ENCODE results near the gene ITPK1.
A peak's percentile ranks its signal among the peaks of the same experiment; 100 is the strongest.

Gene ITPK1

DNA sequence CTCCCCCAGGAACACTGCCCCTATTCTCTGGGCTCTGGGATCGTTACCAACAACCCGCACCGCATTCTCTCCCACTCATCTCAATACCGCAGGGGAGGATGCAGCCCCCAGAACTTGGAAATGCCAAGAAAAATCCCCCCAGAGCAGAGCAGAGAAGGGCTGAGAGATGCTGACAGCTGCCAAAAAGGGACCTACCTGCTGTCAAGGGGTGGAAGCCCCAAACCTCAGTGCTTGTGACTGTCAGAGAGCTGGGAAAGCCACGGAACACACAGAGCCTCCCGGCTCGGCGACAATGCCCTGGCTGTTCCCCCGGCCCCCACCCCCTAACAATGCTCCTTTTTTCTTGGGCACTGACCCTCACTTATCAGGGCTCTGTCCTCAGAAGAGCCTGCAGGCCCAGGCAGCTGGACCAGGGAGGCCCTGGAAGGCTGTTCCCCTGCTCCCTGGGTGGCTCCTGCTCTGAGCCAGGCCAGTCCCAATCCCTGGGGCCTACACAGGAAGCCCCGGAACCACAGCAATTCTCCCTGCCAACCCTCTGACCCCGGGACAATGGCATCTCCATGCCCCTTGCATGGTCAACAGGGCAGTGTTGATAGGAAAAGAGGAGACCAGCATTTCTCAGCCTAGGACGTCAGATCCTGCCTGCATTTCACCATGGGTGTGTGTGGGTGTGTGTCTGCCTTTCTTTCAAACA lies 78.9 kb downstream of the ITPK1 start:
- DNase-seq (ENCODE audit: low read depth), result peak; percentile 21
- TF ChIP-seq, protein P1, sequence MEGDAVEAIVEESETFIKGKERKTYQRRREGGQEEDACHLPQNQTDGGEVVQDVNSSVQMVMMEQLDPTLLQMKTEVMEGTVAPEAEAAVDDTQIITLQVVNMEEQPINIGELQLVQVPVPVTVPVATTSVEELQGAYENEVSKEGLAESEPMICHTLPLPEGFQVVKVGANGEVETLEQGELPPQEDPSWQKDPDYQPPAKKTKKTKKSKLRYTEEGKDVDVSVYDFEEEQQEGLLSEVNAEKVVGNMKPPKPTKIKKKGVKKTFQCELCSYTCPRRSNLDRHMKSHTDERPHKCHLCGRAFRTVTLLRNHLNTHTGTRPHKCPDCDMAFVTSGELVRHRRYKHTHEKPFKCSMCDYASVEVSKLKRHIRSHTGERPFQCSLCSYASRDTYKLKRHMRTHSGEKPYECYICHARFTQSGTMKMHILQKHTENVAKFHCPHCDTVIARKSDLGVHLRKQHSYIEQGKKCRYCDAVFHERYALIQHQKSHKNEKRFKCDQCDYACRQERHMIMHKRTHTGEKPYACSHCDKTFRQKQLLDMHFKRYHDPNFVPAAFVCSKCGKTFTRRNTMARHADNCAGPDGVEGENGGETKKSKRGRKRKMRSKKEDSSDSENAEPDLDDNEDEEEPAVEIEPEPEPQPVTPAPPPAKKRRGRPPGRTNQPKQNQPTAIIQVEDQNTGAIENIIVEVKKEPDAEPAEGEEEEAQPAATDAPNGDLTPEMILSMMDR (IDR thresholded peaks at IDR 0.05; ENCODE audit: insufficient read depth, low read depth, low read length, missing control alignments), result no peak
- no peak overlapping the region for H3K4me3 ChIP-seq (ENCODE audit: low read depth, low read length)

DNA sequence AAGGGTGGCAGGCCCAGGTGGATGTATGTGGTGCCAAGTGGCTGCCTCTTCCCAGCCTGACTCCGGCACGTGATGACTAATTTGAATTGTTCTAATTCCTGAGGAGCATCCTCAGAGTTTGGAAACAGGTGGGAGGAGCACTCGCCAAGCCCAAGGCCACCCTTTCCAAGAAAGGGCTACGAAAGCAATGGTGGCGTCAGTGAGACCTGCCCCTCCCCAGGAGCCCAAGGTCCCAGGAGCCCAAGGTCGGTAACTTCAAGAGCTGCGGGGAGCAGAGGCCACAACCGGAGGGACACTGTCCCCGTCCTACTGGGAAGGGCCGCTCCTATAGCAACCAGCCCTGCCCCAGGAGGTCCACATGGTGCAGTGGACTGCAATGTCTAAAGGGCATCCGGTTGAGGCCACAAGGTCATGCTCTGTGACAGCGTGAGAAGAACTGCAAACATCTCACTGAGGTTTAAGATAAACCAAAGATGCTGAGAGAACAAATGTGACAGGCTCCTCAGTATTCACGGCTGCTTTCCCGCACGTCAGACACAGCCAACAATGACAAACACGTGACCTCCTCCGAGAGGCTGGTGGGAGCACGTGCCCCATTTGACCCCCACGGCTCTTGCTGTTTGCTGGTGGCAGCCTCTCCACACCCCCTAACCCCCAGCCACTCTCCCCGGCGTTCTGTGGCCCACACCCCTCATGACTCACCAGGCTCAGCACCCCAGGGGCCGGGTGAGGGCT lies 79.6 kb downstream of the ITPK1 start:
- DNase-seq (ENCODE audit: low read depth), result no peak
- TF ChIP-seq, protein P1 (IDR thresholded peaks at IDR 0.05; ENCODE audit: insufficient read depth, low read depth, low read length, missing control alignments), result no peak
- no peak overlapping the region for H3K4me3 ChIP-seq (ENCODE audit: low read depth, low read length)

DNA sequence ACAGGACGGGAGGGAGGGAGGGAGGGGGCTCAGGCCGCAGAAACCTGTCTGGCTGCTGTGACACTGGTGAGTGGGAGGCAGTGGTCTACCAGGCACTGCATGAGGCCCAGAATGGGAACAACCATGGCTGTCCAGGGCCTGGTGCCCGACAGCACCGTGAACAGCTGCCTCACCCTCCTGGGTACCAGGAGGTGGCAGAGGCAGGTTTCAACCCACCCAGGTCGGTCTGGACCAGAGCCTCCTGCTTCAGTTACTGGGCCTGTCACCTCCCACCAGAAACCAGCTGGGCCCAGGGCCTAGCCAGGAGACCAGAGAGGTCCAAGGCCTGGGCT lies 80.2 kb downstream of the ITPK1 start:
- TF ChIP-seq, protein P1 (IDR thresholded peaks at IDR 0.05; ENCODE audit: insufficient read depth, low read depth, low read length, missing control alignments), result no peak

DNA sequence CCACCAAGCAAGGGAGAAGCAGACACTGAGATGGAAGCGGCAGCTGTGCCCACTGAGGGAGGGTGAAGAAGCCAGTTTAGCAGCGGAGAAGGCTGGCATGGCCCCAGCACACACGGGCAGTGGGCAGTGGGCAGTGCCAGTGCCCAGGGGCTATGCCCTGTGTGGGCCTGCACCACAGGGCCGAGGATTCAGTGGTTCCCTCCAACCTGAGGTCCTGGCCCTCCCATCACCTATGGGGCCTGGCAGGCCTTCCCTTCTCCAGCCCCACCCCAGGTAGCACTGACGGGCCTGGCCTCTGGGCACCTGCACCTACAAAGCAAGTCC lies 81.1 kb downstream of the ITPK1 start:
- no peak overlapping the region for H3K4me3 ChIP-seq (ENCODE audit: low read depth, low read length)
- TF ChIP-seq, protein P1 (IDR thresholded peaks at IDR 0.05; ENCODE audit: insufficient read depth, low read depth, low read length, missing control alignments), result no peak
- DNase-seq (ENCODE audit: low read depth), result no peak

More for the DNA sequence above, 80.2 kb downstream of the ITPK1 start:
- no peak for DNase-seq (ENCODE audit: low read depth)
- H3K4me3 ChIP-seq (ENCODE audit: low read depth, low read length), result no peak overlapping the region

DNA sequence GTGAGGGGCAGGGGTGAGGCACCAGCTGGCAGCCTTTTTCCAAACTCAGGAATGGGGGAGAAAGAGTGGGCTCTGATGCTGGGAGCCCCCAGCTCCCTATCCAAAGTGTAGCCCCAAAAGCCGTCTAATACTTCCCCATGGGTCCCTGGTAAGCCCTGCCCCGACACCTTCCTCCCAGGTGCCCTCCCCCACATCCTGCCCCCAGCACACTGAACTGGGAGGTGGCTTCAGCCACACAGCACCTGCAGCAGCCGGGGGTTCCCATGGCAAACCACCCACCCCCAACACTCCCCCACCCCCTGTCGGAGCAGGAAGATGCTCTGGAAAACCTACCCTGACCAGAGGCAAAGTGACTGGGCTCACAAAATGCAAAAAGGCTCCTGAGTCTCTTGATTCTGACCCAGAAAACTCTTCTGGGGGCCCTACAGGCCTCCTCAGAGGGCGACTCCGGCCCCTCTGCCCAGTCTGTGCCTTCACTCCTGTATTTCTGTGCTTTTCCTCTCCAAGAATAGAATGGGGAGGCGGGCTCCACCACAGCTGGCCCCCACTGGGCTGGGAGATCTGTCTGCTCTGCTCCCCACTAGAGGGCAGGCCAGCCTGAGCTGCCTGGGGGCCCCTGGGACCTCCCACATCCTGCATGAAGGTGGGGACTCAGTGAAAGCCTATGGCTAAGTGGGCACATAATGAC lies 81.6 kb downstream of the ITPK1 start:
- no peak overlapping the region for H3K4me3 ChIP-seq (ENCODE audit: low read depth, low read length)
- DNase-seq (ENCODE audit: low read depth), result peak; percentile 70
- TF ChIP-seq, protein P1 (IDR thresholded peaks at IDR 0.05; ENCODE audit: insufficient read depth, low read depth, low read length, missing control alignments), result peak; percentile 77

DNA sequence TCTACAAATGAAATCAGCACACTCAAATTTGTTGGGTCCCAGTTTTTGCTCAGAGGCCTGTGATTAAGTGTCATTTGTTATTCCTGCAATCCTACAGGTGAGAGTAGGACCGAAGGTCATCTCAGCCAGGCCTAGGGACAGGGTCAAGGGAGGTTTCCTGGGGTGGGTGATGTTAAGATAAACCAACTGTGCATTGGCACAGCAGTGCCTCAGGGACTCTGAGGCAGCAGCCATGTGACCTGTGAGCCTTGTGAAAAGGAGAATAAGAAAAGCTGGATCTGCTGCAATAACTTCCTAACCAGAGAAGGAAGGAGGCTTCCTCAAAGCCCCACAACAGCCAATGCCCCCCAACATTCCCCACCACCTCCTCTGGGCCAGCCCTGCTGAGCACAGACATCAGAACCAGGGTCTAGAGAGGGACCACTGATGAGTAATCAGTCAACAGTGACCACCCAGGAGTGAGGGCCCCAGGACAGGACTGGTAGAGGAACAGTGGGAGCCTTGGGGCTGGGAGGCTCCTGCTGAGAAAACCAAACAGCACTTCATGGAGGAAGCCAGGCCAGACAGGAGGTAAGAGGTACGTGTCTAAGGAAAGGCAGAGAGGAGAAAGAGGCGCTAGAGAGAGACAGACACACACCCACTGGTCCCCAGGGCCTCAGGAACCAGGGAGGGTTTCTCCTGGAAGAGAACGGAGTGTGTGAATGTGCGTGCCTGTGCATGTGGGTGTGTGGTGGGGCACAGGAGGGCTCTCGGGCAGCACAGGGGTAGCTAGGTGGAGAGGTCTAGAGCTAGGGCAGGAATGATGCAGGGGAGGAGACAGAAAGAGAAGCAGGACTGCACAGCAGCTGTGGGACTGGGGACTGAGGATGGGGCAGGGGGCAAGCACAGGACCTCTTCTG lies 82.4 kb downstream of the ITPK1 start:
- no peak overlapping the region for H3K4me3 ChIP-seq (ENCODE audit: low read depth, low read length)
- TF ChIP-seq, protein P1 (IDR thresholded peaks at IDR 0.05; ENCODE audit: insufficient read depth, low read depth, low read length, missing control alignments), result no peak

More for the DNA sequence above, 82.4 kb downstream of the ITPK1 start:
- DNase-seq (ENCODE audit: low read depth), result no peak

Measured in GM12865 (cell line).